Hepatic stellate cell (primary cell): ENCODE results near the gene BICD2.
A peak's percentile ranks its signal among the peaks of the same experiment; 100 is the strongest.

ENCODE experiments used
- DNase-seq: peaks from one replicate; pipeline ENCODE4 v3.0.0; 2011; ENCODE audit warnings: low spot score

Gene BICD2

GRCh38 chr9:92668746-92669526 is 95.7 kb downstream of the BICD2 start:
- peak; percentile 88 for DNase-seq

DNA sequence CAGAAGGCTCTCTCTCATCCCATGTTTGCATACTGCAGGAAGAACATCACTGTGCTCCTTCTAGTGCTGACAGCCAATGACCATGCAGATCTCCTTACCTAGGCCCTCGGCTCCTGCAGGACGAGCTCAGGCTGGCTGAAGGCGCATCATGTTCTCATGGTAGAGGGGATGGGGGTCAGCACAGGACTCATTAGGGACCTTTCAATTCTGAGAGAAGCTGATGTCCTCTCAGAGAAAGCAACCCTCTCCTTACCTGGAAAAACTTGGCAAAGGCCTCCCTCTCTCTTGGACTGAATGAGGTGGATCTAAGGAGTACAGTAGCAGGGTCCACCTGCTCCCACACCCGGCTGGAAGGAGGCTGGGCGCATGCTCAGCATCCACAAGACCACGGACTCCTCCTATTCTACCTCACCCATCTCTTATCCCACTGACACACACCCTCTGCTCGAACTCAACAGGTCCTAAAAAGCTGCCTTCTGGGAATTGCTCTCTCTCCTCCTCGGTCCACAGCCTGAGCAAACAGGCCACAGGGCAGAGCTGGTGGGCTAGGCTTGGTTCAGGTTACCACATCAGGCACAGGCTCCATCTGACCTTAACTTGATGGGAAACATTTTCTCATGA is 97.6 kb downstream of the BICD2 start:
- DNase-seq = no peak

DNA sequence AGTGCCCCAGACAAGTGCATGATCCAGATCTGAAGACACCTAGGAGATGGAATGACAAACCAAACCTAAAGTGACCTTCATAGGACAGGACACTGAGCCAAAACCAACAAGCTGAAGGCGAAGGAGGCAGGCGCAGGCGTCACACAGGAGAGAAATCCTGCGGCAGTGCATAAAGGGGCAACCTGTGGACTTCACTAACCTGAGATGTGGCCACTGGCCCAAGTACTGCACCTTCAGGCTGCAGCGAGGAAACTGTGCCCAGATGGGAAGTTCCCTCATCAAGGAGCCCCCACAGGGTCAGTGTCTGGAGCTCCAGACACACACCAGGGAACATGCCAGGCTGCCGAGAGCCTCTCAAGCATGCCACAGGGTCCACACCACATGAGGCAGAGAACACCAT is 98.4 kb downstream of the BICD2 start:
- DNase-seq = no peak

DNA sequence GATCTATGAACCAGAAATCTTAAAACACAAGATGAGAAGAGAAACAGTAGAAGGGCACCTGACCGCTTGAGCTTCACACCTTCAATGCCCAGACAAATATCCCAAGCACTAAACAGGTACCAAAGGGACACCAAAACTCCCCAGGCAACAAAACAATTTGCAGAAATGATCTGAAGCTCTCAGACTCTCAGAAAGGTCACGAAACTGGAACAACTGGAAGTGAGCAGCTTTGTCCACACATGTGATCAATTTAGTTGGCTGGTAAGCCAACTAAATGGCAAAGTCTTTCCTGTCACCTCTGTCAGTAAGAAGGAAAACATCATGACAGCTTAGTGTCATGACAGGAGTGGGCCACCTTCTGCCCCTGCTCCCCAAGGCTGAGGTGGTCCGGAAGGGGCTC is 98.8 kb downstream of the BICD2 start:
- DNase-seq = no peak

- no peak for DNase-seq
Observed at GRCh38 chr9:92664394-92665152, 100.1 kb downstream of the BICD2 start.

DNA sequence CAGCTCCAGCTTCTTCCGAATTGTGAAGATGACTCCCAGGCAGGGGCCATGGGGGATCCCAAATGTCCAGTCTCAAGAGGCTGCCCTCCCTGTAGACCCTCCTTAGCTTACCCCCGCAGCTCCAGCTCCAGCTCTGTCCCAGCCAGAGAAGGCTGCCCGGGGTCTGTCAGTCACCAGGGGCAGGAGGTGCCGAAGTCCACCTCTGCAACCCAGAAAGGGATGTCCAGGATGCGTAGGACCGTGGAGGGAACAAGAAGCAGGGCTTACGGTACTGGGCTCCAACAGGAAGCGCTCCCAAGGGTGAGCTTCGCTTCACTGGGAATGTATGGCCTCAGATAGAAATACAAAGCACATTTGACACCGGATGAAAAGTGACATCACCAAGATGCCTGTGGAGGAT is 100.7 kb downstream of the BICD2 start:
- no peak for DNase-seq

GRCh38 chr9:92663126-92663525 is 101.5 kb downstream of the BICD2 start:
- no peak for DNase-seq

- DNase-seq = no peak
Observed at GRCh38 chr9:92661743-92662142, 102.9 kb downstream of the BICD2 start.
